ENCODE measurements around the gene RND1. TPM values are rescaled to one million over a fixed set of nuclear protein-coding genes. Genes with fewer than 3 reads are reported as not detected.

Gene RND1
- total RNA-seq, 1 donor from 2014 or later: 5.8 TPM

DNA sequence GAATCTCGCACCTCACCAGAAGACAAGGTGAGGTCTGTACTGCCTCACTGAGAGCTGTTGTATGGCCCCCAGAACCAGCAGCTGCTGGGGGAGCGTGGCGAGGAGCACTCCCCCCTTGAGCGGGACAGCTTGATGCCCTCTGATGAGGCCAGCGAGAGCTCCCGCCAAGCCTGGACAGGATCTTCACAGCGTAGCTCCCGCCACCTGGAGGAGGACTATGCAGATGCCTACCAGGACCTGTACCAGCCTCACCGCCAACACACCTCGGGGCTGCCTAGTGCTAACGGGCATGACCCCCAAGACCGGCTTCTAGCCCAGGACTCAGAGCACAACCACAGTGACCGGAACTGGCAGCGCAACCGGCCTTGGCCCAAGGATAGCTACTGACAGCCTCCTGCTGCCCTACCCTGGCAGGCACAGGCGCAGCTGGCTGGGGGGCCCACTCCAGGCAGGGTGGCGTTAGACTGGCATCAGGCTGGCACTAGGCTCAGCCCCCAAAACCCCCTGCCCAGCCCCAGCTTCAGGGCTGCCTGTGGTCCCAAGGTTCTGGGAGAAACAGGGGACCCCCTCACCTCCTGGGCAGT, 38.1 kb downstream of the RND1 start:
- no peak for DNase-seq (ENCODE audit: low spot score)

DNA sequence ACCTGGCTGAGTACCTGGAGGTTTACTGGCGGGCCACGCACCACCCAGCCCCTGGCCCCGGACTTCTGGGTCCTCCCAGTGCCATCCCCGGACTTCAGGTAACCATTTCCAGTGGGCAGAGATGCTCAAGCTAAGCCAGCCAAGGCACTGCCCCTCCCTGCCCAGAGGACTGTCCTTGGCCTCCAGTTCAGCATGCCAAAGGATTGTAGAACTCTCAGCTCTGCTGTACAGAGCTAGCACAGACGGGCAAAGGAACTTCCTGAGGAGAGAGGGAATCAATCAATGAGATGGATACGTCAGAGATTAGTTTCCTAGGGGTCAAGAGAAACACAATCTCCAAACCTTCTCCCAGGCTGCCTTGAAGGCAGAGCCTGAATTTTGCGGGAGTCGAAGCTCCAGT, 38.6 kb downstream of the RND1 start:
- no peak for DNase-seq (ENCODE audit: low spot score)

DNA sequence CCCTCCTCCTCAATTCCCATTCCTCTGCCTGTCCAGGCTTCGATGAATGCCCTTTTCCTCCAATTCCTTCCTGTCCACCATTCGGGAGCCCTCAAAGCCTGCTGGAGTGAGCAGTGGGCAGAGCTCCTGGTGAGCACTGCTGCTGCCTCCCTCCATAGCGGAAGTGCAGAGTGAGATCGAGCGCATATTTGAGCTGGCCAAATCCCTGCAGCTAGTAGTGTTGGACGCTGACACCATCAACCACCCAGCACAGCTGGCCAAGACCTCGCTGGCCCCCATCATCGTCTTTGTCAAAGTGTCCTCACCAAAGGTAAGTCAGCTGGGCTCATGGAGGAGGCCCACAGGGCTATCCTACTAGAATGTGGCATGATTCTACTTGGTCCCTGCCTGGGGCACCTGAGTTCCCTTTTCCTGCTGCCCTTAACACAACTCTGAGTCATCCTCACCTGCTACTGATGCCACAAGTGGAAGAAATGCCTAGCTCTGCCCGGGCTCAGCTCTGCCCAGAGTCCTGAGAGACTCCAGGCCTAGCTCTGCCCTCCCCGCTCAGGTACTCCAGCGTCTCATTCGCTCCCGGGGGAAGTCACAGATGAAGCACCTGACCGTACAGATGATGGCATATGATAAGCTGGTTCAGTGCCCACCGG, 39.3 kb downstream of the RND1 start:
- no peak for DNase-seq (ENCODE audit: low spot score)

DNA sequence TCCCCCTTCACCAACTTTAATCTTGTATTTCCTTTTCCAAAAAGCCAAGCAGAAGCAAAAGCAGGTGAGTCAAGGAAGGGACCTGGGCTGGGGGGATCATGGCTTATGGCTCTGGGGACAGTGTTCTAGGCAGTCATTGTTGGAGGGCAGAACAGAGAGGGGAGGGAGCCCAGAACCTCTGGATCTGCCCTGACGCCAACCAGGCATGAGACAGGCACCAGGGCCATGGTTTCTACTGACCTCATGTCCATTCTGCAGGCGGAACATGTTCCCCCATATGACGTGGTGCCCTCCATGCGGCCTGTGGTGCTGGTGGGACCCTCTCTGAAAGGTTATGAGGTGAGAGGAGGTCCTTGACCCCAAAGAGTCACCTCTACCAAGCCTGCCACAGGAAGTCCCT, 40.8 kb downstream of the RND1 start:
- DNase-seq (ENCODE audit: low spot score): no peak

DNA sequence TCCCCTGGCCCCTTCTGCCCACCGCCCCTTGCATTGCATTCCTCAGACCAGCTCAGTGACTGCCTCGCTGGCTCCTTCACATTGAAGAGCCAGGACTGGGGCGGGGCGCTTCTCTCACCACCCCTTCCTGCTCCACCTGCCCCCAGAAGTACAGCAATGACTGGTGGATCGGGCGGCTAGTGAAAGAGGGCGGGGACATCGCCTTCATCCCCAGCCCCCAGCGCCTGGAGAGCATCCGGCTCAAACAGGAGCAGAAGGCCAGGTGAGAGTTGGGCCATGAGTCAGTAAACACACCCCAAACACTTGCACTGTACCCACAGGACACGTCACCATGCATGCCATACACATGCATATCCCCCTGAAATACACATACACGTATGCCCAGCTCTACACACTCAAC, 41.6 kb downstream of the RND1 start:
- no peak for DNase-seq (ENCODE audit: low spot score)

DNA sequence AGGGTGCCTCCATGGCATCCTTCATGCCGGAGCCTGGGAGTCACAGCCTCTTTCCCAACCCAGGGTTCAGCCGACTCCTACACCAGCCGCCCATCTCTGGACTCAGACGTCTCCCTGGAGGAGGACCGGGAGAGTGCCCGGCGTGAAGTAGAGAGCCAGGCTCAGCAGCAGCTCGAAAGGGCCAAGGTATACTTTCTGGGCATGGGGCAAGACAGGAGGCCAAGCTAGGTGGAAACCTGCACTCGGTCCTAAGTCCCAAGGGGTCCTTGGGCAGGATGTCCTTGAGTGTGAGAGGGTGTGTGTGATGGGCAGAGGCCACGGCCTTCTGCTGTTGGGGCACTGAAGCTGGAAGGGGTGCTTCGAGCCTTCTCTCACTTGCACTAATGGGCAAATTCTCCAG, 42.4 kb downstream of the RND1 start:
- DNase-seq (ENCODE audit: low spot score): no peak

DNA sequence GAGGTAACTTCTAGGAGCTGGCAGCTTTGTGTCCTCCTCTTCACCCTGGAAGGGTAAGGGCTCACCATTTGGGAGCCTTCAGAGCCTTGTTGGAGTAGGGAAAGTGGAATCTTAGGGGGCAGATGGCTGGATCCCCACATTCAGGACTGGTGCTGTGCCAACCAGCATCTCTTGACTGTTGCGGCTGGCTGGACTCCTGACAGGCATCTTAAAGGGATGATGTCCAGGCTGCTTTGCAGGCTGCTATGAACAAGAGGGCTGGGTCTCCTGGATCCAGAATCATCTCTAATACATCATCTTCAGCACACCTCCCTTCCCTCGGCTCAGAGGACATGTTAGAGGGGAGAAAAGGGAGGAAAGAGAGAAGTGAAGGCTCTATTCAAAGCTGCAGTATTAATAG, 43.0 kb downstream of the RND1 start:
- no peak for DNase-seq (ENCODE audit: low spot score)

DNA sequence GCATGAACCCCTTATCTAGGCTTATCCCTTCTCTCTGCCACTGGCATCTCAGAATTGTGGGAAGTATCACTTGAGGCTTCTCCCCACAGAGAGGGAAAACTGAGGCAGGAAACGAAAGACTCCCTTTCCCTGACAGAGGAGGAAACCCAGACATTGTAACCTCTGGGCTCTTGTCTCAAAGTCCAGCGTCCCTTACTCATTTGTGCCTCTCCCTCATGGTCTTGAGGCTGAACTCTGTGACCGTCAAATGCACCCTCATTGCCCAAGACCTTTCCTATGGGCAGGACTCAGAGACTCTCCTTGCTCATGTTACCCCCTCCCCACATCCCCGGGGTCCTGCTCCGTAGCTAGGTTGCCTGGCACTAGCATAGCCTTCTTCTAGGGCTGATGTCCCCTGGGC, 43.5 kb downstream of the RND1 start:
- DNase-seq (ENCODE audit: low spot score): no peak

DNA sequence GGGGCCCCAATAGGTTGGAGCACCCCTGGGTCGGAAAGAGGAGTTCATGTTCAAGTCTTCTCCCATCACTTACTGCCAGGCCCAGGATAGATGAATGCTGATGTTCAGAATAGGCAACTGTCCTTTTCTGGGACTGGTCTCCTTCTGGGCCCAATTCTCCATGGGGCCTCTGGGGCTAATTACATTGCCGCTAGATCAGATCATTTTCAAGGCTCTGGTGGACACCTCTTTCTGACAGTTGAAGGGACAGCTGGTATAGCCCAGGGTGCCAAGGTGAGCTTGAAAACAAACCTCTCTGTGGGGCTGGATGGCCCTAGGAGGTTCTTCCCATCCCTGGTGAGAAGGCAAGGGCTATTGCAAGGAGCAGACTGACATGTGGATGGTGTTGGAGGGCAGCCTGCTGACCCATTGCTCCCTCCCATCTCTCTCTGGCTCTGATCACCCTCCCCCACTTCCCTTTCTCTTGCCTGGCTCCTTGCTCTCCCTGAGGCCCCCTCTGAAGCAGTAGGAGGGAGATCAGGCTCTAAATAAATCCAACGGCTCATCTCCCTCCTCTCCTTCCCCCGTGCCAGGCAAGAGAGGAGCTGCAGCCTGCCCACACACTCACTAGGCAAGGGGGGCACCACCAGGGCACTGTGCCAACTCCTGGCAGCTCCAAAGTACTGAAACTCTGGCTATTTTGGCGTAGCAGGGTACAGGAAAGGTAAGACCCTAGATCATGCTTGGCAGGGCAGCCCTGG, 45.5 kb downstream of the RND1 start:
- no peak for DNase-seq (ENCODE audit: low spot score)

DNA sequence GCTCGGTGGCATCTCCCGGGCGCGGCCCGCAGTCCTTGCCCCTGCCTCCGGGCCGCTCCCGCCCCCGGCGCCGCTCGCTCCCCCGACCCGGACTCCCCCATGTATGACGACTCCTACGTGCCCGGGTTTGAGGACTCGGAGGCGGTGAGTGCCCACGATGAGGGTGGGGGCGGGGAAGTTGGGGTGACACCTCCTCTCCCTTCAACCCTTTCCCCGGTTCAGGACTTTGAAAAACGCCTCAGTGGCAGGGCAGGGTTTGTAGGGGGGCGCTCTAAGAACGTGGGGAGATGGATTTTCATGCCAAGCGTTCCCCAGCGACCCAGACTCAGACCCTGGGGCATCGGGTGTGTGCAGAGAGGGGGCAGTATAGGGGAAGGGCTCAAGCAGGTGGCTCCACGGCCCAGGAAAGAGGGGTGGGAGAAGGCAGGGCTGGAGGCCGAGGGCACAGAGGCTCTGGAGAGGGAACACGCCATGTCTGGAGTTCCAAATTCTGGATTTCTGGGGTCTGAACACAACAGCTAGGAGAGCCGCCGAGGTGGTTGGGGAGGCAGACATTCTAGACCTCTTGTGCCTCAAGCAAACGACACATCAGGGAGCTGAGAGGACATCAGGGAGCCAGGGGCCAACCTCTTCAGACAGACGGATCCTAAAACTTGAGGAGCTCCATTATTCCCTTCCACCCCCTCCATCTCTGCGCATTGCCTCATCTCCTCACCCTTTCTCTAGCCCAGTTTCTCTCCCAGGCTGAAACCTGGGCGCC, 46.7 kb downstream of the RND1 start:
- no peak for DNase-seq (ENCODE audit: low spot score)

DNA sequence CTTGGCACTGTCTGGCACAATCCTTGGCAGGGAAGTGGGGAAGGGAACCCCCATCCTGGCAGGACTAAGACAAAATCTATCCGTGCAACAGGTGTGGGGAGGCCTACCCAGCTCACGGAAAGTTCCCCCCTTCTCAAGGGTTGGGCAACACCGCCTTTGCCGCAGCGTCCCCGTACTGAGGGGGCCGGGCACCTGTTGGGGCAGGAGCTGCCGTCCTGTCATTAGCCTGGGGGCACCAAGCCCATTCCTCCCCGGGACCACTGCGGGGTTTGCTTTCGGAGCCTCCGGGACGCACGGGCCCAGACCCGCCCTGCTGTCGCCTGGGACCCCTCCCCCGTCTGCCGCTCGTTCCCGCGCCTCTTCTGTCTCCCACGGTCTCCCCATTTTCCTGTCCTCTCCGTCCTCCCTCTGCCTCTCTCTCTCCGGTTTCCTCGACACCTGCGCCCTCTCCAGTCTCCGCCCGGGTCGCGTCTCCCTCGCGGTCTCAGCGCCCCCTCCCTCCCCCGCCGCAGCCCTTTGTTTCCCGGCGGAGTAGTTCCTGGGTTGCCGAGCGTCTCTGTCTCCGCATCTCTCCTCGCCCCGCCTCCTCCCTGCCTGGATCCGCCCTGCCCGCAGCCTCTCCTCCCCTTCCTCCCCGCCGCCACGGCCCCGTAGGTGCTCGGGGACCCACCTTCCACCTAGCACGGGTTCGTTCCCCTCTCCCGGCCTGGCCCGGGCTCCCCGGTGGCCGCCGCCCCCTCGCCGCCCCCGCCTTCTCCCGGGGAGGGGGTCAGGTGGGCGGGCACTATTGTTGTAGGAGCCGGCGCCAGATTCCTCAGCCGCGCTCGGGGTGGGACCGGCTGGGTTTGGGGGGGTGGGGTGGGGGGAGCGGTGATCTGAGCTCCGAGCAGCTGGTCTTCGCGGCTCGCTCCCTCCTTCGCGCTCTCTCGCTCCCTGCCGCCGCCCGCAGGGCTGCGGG, 47.5 kb downstream of the RND1 start, which contains the start of gene CACNB3:
Gene CACNB3 (plus strand): TSS at position 624 of the 958 bp plus-strand sequence. CDS start 434 bp downstream, outside the sequence.
- peak; percentile 73 for DNase-seq (ENCODE audit: low spot score)

DNA sequence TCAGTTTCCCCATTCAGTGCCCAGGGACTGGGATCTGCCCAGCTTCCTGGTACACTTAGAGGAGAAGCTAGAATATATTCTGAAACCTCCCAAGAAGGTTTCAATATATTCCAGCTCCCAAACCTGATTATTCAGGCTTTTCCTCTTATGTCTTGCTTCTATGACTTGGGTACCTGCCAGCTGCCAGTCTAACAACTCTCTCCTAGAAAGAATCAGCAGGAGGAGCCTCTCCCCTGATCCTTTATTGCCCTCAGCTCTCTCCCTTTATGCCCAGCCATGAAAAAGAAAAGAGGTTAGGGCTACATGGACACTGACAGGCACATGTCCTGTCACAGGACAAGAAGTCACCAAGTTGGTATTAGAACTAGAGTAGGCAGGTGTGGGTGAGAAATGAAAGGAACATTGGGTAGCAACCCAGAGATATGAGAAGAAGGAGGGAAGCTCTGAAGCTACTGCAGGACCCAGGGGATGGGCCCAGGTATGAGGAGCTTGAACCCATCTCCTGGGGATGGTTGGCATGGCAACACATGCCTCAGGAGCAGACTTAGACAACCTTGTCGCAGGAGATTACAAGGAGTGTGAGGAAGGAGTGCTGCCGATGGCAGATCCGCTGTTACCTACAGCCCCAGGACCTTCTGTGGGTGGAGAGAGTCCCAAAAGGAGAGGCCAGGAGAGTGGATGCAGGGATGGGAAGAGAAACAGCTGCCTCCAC, 49.4 kb downstream of the RND1 start:
- peak; percentile 24 for DNase-seq (ENCODE audit: low spot score)

DNA sequence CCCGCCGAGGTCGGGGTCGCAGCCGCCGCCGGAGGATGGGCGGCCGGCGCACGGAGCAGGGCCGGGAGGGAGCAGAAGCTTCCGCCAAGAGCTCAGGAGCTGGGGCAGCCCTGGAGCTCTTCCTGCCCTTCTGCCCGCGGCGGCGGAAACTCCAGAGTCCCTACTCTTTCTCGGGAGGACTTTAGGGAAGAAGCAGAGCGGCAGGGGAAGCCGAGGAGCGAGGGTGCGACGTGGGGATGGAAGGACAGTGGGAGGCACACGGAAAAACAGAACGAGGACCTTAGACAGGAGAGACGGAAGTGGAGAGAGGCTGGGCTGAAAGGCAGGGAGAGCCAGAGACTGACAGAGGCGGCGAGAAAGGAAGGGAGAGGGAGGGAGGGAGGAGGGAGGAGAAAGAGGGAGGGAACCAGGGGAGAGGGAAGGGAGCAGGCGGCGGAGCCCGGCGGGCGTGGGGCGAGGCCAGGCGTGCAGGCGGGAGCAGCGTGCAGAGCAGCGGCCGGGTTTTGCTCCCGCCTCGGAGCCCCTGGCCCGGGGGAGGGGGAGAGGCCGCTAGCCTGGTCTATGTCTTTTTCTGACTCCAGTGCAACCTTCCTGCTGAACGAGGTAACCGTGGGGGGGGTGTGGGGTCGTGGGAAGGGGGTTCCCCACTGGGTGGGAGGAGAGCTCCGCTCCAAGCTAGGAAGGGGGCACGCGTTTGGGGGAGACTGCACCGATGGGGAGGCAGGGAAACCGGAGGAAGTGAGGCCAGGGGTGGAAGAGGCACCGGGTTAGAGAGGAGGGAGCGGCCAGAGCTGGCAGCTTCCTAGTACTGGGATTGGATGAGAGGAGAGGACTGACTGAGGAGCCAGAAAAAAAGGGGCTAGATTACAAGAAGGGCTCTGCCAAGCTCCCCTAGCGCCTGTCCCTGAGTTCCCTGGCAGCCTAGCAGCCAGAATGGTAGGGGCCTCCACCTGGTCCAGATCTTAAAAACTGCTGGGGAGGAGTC, 50.3 kb downstream of the RND1 start:
- DNase-seq (ENCODE audit: low spot score): peak; percentile 96

DNA sequence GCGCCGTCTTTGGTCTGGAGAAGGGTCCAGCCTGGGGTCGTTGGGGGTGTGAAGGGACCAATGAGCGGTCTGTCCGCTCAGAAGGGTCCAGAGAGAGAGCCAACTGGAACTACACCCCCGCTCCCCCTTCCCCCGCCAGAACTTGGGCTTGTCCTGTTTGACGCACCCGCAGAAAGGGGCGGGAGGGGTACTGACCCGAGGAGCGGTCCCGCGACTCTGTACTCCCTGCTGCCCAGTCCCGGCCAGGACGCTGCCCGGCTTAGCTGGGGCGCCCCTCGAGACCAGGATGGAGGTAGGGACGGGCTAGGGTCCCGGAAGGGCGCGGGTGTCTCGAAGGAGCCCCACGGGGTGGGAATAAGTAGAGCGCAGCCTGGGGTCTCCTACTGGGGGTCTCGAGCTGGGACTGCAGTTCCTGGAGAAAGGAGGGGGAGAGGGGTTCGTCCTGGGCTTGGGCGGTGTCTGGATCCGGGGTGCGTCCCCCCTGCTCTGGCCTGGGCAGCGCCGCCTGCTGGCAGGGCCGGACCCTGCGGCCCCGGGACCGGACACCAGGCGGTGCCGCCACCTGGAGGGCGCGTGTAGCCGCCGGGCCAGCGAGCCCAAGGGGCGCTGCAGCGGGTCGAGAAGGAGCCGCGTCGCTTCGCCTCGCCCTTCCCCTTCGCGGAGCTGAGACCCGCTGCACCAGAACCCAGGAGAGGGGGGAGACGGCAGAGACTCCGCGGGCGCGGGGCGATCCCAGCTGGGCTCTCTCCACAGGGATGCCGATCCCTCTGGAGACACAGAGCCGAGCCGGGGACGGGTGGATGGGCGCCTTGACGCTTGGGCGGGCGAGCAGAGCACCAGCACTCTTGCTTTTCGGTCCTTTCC, 51.2 kb downstream of the RND1 start:
- peak; percentile 77 for DNase-seq (ENCODE audit: low spot score)

DNA sequence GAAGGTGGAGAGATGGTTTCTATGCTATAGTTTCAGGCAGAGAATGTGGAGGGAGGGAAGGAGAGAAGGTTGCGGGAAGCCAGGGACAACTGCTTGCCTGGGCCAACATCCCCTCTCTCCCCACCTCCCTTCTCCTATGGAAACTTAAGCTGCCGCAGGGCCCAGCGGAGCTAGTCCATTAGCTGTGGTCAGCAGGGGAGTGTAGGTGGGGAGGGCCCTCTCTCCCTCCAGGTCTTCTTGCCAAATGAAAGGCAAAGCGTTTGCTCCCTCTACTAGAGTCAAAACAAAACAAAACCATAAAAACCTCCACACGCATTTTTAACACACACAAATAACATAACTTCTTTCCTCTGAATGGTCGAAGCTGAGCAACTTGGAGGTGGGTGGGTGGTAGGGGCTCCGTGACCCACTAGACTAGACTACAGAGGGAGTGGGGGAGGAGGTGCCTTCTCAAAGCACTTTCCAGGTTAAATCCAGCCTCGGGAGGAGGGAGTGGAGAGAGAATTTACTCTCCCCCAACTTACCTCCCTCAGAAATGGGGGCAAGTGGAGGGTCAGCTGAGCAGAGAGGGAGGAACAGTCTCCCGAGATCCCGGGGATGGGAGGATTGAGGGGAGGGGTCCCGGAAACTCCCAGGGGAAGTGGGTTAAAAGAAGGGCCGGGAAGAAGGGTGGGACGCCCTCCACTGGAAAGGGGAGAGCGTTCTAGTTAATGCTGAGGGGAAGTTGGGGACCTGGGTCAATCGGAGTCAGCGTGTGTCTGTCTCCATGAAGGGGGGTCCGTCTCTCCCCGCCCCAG, 52.0 kb downstream of the RND1 start:
- no peak for DNase-seq (ENCODE audit: low spot score)

DNA sequence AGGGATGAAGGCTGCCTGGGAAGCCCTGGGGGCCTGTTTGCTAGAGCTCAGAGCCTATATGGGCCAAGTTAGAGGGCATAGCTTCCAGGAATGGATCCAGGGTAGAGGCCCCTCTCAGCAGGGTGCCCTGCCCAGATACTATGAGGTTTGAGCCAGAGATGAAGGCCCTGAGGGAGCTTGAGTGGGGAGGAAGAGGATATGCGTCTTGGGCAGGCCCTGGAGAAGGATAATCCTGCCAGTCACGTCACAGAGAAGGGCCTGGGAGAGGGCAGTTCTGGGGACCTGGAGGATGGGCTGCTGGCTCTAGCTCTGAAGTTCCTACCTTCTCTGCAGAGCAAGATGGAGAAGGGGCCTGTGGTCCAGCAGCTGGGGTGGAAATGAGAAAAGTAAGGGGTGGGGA, 53.3 kb downstream of the RND1 start:
- peak; percentile 78 for DNase-seq (ENCODE audit: low spot score)

DNA sequence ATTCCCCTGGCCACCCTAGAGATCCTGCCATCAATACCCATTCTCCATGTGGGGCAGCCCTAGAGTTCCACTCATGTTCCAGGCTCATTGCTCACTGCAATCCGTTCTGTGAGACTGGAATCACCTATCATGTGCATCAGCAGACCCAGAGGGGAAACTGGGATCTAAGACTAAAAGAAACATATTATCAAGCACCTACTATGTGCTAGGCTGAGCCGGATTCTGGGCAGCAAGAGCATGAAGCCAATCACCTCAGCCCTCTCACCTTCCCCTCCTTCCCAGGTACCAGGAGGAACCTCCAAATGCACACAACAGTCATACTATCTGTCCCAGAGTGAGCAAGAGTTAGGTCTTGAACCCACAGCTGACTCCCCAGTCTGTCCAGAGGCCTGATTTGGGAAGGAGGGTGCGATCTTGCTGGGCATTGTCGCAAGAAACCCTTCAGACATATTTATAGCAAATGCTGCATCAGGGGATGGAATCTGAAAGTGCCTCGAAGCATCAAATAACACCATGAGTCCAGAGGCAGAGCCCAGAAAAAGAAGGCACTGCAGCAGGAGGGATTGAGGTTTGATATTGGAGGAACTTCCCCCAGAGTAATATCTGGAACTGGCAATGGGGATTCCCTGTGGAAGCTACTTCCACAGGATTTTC, 54.1 kb downstream of the RND1 start:
- no peak for DNase-seq (ENCODE audit: low spot score)

Measured in umbilical cord (tissue), 2 donors.